Activated CD8-positive, alpha-beta memory T cell treated with anti-CD3 and anti-CD28 coated beads, Interleukin-2, amount 50 U/mL, for 24 hours (primary cell): ENCODE results near the gene PLS1.
"Not testable (repeated sequence)": the region's sequence is repeated elsewhere in the genome, so short reads cannot be mapped to it uniquely, and the experiment has no call there.

Experiments
- DNase-seq: peaks from one replicate; pipeline ENCODE4 v3.0.0-alpha.2; 2020; ENCODE audit errors: extremely low read depth

The PLS1 gene

GRCh38 chr3:142595581-142595950 is 627 bp upstream of the PLS1 start:
- DNase-seq = no peak

- no peak for DNase-seq
Observed at GRCh38 chr3:142596726-142597088, 514 bp downstream of the PLS1 start.

GRCh38 chr3:142597906-142598305 is 1.7 kb downstream of the PLS1 start:
- DNase-seq = no peak

- no peak for DNase-seq
Observed at GRCh38 chr3:142601713-142602112, 5.5 kb downstream of the PLS1 start.

GRCh38 chr3:142602619-142603385 is 6.6 kb downstream of the PLS1 start:
- DNase-seq = no peak

GRCh38 chr3:142603386-142603705 is 7.2 kb downstream of the PLS1 start:
- not testable (repeated sequence) for DNase-seq

GRCh38 chr3:142604940-142605339 is 8.7 kb downstream of the PLS1 start:
- DNase-seq = no peak

- DNase-seq = no peak
Observed at GRCh38 chr3:142608631-142609030, 12.4 kb downstream of the PLS1 start.

GRCh38 chr3:142609136-142609535 is 12.9 kb downstream of the PLS1 start:
- no peak for DNase-seq

- DNase-seq = no peak
Observed at GRCh38 chr3:142611206-142611605, 15.0 kb downstream of the PLS1 start.

- DNase-seq = no peak
Observed at GRCh38 chr3:142613491-142613890, 17.3 kb downstream of the PLS1 start.

- no peak for DNase-seq
Observed at GRCh38 chr3:142614059-142614626, 17.9 kb downstream of the PLS1 start.

- DNase-seq = no peak
Observed at GRCh38 chr3:142615171-142615570, 19.0 kb downstream of the PLS1 start.

- DNase-seq = no peak
Observed at GRCh38 chr3:142618917-142619461, 22.8 kb downstream of the PLS1 start.

GRCh38 chr3:142622405-142622804 is 26.2 kb downstream of the PLS1 start:
- DNase-seq = no peak

GRCh38 chr3:142623194-142623593 is 27.0 kb downstream of the PLS1 start:
- DNase-seq = no peak

GRCh38 chr3:142624341-142625152 is 28.4 kb downstream of the PLS1 start:
- DNase-seq = no peak

- DNase-seq = no peak
Observed at GRCh38 chr3:142625153-142625440, 28.9 kb downstream of the PLS1 start.

GRCh38 chr3:142626971-142627370 is 30.8 kb downstream of the PLS1 start:
- no peak for DNase-seq

GRCh38 chr3:142628801-142629200 is 32.6 kb downstream of the PLS1 start:
- no peak for DNase-seq

GRCh38 chr3:142633073-142633472 is 36.9 kb downstream of the PLS1 start:
- no peak for DNase-seq

- DNase-seq = no peak
Observed at GRCh38 chr3:142636050-142636449, 39.9 kb downstream of the PLS1 start.

- no peak for DNase-seq
Observed at GRCh38 chr3:142636664-142637063, 40.5 kb downstream of the PLS1 start.
